SK-N-MC (cell line): ENCODE measurements around the gene TENT5C.

ENCODE experiments used
- FOXP2 ChIP-seq: optimal IDR thresholded peaks from 2 replicates; pipeline ENCODE3; 2011; ENCODE audit warnings: mild to moderate bottlenecking, moderate library complexity; ENCODE audit not compliant: insufficient read depth; ENCODE audit errors: extremely low read length, control extremely low read depth
- POLR2AphosphoS5 ChIP-seq: IDR thresholded peaks from 2 replicates; pipeline ENCODE4 v1.6.1; 2012; ENCODE audit warnings: mild to moderate bottlenecking, low read depth, low read length, borderline replicate concordance

GRCh38 chr1:117633423-117633822 is 27.6 kb downstream of the TENT5C start:
- TF ChIP-seq POLR2AphosphoS5 (no peak), FOXP2 (no peak)
